SK-N-SH treated with all-trans-retinoic acid at 6 μM for 48 hours (cell line): ENCODE data around the gene SLC13A3.

Experiments used
- ATAC-seq: fragments of 200-7000 bp; cut with Tn5 transposase; 3 replicates; pipeline ENCODE4 v1.9.1; 2020; ENCODE audit warnings: mild to moderate bottlenecking, moderate library complexity
- ARNTL ChIP-seq: fragments of 450-650 bp; formaldehyde crosslinking; IDR thresholded peaks from 2 replicates; pipeline ENCODE4 v1.5.0; 2020; ENCODE audit warnings: low read depth, mild to moderate bottlenecking, moderate library complexity, borderline replicate concordance
- BACH2 ChIP-seq: fragments of 250-450 bp; sonication (Bioruptor Pico); IDR thresholded peaks from 2 replicates; pipeline ENCODE4 v1.9.0; 2021; ENCODE audit warnings: mild to moderate bottlenecking, borderline replicate concordance
- CSDC2 ChIP-seq: fragments of 250-450 bp; sonication (Bioruptor Pico); IDR thresholded peaks from 2 replicates; pipeline ENCODE4 v1.5.0; 2020; ENCODE audit warnings: mild to moderate bottlenecking, moderate library complexity
- ESRRG ChIP-seq: fragments of 250-450 bp; sonication (Bioruptor Pico); IDR thresholded peaks from 2 replicates; pipeline ENCODE4 v1.6.1; 2021; ENCODE audit warnings: mild to moderate bottlenecking
- GLIS3 ChIP-seq: fragments of 250-450 bp; sonication (Bioruptor Pico); IDR thresholded peaks from 2 replicates; pipeline ENCODE4 v1.5.0; 2020; ENCODE audit warnings: mild to moderate bottlenecking, moderate library complexity
- ISL1 ChIP-seq: fragments of 250-450 bp; sonication (Bioruptor Pico); IDR thresholded peaks from 2 replicates; pipeline ENCODE4 v2.1.2; 2022; ENCODE audit warnings: mild to moderate bottlenecking, moderate library complexity
- OSR1 ChIP-seq: fragments of 250-450 bp; sonication (Bioruptor Pico); IDR thresholded peaks from 2 replicates; pipeline ENCODE4 v1.8.0; 2022; ENCODE audit warnings: moderate library complexity, mild to moderate bottlenecking, inconsistent platforms
- PATZ1 ChIP-seq: fragments of 250-450 bp; sonication (Bioruptor Pico); IDR thresholded peaks from 2 replicates; pipeline ENCODE4 v1.8.0; 2020; ENCODE audit warnings: mild to moderate bottlenecking, moderate library complexity, borderline replicate concordance
- POU6F1 ChIP-seq: fragments of 250-450 bp; sonication (Bioruptor Pico); IDR thresholded peaks from 2 replicates; pipeline ENCODE4 v1.8.0; 2021; ENCODE audit warnings: low read depth, mild to moderate bottlenecking, moderate library complexity, borderline replicate concordance
- PPARA ChIP-seq: fragments of 250-450 bp; sonication (Bioruptor Pico); IDR thresholded peaks from 2 replicates; pipeline ENCODE4 v1.5.0; 2020; ENCODE audit warnings: mild to moderate bottlenecking, borderline replicate concordance
- RARB ChIP-seq: fragments of 250-450 bp; sonication (Bioruptor Pico); IDR thresholded peaks from 2 replicates; pipeline ENCODE4 v1.8.0; 2021; ENCODE audit warnings: mild to moderate bottlenecking, moderate library complexity
- SNAI2 ChIP-seq: fragments of 250-450 bp; sonication (Bioruptor Pico); IDR thresholded peaks from 2 replicates; pipeline ENCODE4 v1.5.0; 2020; ENCODE audit warnings: mild to moderate bottlenecking, moderate library complexity
- TCF4 ChIP-seq: fragments of 250-450 bp; sonication (Bioruptor Pico); IDR thresholded peaks from 2 replicates; pipeline ENCODE4 v1.8.0; 2021; ENCODE audit warnings: mild to moderate bottlenecking, moderate library complexity, borderline replicate concordance
- TOX ChIP-seq: fragments of 250-450 bp; sonication (Bioruptor Pico); IDR thresholded peaks from 2 replicates; pipeline ENCODE4 v1.8.0; 2021; ENCODE audit warnings: mild to moderate bottlenecking, moderate library complexity, borderline replicate concordance
- TSHZ2 ChIP-seq: fragments of 250-450 bp; sonication (Bioruptor Pico); IDR thresholded peaks from 2 replicates; pipeline ENCODE4 v1.5.0; 2020; ENCODE audit warnings: mild to moderate bottlenecking, moderate library complexity
- ZC3H10 ChIP-seq: fragments of 250-450 bp; sonication (Bioruptor Pico); IDR thresholded peaks from 2 replicates; pipeline ENCODE4 v1.5.1; 2021; ENCODE audit warnings: mild to moderate bottlenecking, moderate library complexity
- ZFP3 ChIP-seq: fragments of 250-450 bp; sonication (Bioruptor Pico); IDR thresholded peaks from 2 replicates; pipeline ENCODE4 v1.5.0; 2020; ENCODE audit warnings: mild to moderate bottlenecking, moderate library complexity
- ZFP30 ChIP-seq: fragments of 450-650 bp; formaldehyde crosslinking; IDR thresholded peaks from 2 replicates; pipeline ENCODE4 v1.5.0; 2022; ENCODE audit warnings: mild to moderate bottlenecking, moderate library complexity
- ZNF565 ChIP-seq: fragments of 450-650 bp; formaldehyde crosslinking; conservative IDR thresholded peaks from 2 replicates; pipeline ENCODE4 v1.5.0; 2020; ENCODE audit warnings: low read depth, mild to moderate bottlenecking, moderate library complexity
- ZNF70 ChIP-seq: fragments of 450-650 bp; formaldehyde crosslinking; IDR thresholded peaks from 2 replicates; pipeline ENCODE4 v1.5.0; 2020; ENCODE audit warnings: mild to moderate bottlenecking, moderate library complexity
- ZNF8 ChIP-seq: fragments of 450-650 bp; formaldehyde crosslinking; IDR thresholded peaks from 2 replicates; pipeline ENCODE4 v1.5.0; 2020; ENCODE audit warnings: mild to moderate bottlenecking, moderate library complexity
- TF ChIP-seq, protein P1 (sequence below): fragments of 250-450 bp; sonication (Bioruptor Pico); IDR thresholded peaks from 2 replicates; pipeline ENCODE4 v1.5.1; 2021; ENCODE audit warnings: mild to moderate bottlenecking, moderate library complexity

Gene SLC13A3

DNA sequence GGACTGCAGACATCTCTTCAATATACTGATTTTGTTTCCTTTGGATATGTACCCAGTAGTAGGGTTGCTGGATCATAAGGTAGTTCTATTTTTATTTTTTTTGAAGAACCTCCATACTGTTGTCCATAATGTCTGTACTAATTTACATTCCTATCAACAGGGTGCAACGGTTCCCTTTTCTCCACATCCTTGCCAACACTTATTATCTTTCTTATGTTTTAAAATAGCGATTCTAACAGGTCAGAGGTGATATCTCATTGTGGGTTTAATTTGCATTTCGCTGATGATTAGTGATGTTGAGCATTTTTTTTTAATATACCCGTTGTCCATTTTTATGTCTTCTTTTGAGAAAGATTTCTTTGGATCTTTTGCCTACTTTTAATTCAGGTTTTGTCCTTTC lies 39.9 kb upstream of the SLC13A3 start:
- ATAC-seq: no peak
- TF ChIP-seq ZNF8 (CRISPR knock-in tag): no peak
- TF ChIP-seq, protein P1, sequence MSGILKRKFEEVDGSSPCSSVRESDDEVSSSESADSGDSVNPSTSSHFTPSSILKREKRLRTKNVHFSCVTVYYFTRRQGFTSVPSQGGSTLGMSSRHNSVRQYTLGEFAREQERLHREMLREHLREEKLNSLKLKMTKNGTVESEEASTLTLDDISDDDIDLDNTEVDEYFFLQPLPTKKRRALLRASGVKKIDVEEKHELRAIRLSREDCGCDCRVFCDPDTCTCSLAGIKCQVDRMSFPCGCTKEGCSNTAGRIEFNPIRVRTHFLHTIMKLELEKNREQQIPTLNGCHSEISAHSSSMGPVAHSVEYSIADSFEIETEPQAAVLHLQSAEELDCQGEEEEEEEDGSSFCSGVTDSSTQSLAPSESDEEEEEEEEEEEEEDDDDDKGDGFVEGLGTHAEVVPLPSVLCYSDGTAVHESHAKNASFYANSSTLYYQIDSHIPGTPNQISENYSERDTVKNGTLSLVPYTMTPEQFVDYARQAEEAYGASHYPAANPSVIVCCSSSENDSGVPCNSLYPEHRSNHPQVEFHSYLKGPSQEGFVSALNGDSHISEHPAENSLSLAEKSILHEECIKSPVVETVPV (CRISPR knock-in tag): no peak
- TF ChIP-seq ARNTL (CRISPR knock-in tag): no peak
- no peak for TF ChIP-seq PPARA
- no peak for TF ChIP-seq ZFP3 (CRISPR knock-in tag)
- TF ChIP-seq ESRRG (CRISPR knock-in tag): no peak
- no peak for TF ChIP-seq ZNF565 (CRISPR knock-in tag)
- no peak for TF ChIP-seq TCF4 (CRISPR knock-in tag)
- no peak for TF ChIP-seq OSR1 (CRISPR knock-in tag)
- no peak for TF ChIP-seq ZFP30 (CRISPR knock-in tag)
- TF ChIP-seq ISL1 (CRISPR knock-in tag): no peak
- no peak for TF ChIP-seq SNAI2 (CRISPR knock-in tag)
- TF ChIP-seq TSHZ2 (CRISPR knock-in tag): no peak
- no peak for TF ChIP-seq ZC3H10 (CRISPR knock-in tag)
- TF ChIP-seq ZNF70 (CRISPR knock-in tag): no peak
- TF ChIP-seq TOX (CRISPR knock-in tag): no peak
- TF ChIP-seq BACH2 (CRISPR knock-in tag): no peak
- TF ChIP-seq, all 23 proteins: peak for 0

DNA sequence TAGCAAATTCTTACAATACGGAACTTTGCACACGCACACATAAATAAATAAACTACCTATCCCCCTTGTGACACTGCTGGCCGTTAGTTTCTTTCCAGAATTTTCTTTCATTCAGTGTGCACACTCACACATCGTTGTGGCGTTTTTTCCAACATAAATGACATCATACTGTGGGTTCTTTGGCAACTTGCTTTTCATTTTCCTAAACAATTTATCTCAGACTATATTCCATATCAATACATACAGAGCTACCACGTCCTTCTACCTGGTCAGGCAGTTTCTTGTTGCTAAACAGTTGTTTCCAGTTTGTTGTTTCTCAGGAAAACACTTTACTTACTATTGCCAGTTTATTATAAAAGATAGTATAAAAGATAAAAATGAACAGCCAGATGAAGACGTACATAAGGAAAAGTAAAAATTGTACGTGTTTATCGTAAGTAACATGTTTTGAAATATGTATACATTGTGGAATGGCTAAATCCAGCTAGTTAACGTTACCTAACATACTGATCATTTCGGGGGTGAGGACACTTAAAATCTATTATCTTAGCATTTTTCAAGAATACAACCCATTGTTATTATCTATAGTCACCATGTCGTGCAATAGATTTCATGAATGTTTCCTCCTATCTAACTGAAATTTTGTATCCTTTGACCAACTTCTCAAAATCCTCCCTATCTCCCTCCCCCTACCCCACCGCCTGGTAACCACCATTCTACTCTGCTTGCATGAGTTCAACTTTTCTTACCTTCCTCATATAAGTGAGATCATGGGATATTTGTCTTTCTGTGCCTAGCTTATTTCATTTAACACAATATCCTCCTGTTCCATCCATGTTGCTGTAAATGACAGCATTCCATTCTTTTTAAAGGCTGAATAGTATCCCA lies 39.2 kb upstream of the SLC13A3 start:
- no peak for TF ChIP-seq ZC3H10 (CRISPR knock-in tag)
- TF ChIP-seq PATZ1 (CRISPR knock-in tag): no peak
- no peak for TF ChIP-seq ZNF70 (CRISPR knock-in tag)
- no peak for TF ChIP-seq SNAI2 (CRISPR knock-in tag)
- TF ChIP-seq ZNF8 (CRISPR knock-in tag): no peak
- no peak for TF ChIP-seq ESRRG (CRISPR knock-in tag)
- TF ChIP-seq BACH2 (CRISPR knock-in tag): no peak
- TF ChIP-seq CSDC2 (CRISPR knock-in tag): no peak
- no peak for TF ChIP-seq TOX (CRISPR knock-in tag)
- TF ChIP-seq GLIS3 (CRISPR knock-in tag): no peak
- no peak for TF ChIP-seq OSR1 (CRISPR knock-in tag)
- no peak for TF ChIP-seq TCF4 (CRISPR knock-in tag)
- TF ChIP-seq, protein P1 (CRISPR knock-in tag): no peak
- TF ChIP-seq RARB (CRISPR knock-in tag): no peak
- no peak for TF ChIP-seq ZFP3 (CRISPR knock-in tag)
- TF ChIP-seq POU6F1 (CRISPR knock-in tag): no peak
- TF ChIP-seq ARNTL (CRISPR knock-in tag): no peak
- no peak for TF ChIP-seq PPARA
- no peak for TF ChIP-seq ZFP30 (CRISPR knock-in tag)
- no peak for ATAC-seq
